Stimulated activated CD4-positive, alpha-beta T cell treated with anti-CD3 and anti-CD28 coated beads, TNF-alpha, amount 100 ng/mL, for 1 hour (primary cell): ENCODE data around the gene ARHGEF37.
"Not testable (repeated sequence)": the region's sequence is repeated elsewhere in the genome, so short reads cannot be mapped to it uniquely, and the experiment has no call there.

Source experiments
- DNase-seq, 3 donors: peaks; one replicate each; pipeline ENCODE4 v3.0.0-alpha.2; 2020; ENCODE audit warnings: low read depth in 3 of 3, low spot score in 1 of 3

The ARHGEF37 gene

DNA sequence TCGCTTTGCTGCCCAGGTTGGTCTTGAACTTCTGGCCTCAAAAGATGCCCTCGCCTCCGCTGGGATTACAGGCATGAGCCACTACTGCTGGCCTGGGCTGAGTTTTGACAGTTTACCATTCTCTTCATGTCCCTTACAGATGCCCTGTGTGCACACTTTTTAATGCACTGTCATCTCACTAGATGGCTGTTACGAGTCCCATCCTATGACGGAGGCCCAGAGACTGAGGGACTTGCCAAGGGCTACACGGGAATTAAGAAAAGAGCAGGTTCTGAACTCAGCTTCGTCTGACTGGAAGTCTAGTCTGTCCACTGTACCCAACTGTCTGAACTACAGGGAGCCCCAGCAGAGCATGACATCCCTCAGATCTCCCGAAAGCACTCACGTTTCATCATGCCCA, 63.9 kb downstream of the ARHGEF37 start:
- no peak for DNase-seq

DNA sequence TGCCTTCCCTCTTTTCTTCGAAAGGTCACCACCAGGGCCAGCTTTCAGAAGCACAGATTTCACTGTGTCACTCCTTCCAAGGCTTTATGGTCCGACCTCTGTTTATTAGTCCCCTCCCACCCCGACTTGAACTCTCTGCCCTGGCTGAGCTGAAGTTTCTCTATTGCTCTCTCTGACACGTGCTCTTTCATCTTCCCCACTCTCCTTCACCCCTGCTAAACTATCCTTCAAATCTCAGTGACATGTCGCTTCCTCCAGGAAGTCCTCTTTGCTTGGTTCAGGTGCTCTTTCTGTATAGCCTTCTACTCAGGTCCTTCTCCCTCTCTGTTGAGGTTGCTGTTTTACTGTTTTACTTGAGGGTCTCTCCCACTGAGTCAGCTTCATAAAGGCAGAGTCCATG, 64.4 kb downstream of the ARHGEF37 start:
- no peak for DNase-seq

DNA sequence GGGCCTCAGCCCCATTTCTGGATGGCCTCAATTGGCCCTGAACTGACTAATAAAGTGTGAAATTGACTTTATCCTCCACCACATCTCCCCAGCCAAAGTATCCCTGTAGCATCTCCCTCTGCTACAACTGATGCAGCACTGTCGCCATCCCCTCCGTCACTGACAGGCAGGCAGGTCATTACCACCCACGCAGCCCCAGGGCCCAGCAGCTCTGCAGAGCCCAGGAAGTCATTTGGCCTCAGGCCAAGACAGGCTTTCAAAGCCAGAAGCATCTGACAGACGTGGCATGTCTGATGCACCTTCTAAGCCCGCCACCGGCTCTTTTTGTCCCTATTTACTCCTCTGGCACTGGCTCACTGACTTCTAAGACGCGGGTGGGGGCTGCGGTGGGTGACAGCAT, 65.3 kb downstream of the ARHGEF37 start:
- DNase-seq = peak in 1 of 3 donors; percentile 22

DNA sequence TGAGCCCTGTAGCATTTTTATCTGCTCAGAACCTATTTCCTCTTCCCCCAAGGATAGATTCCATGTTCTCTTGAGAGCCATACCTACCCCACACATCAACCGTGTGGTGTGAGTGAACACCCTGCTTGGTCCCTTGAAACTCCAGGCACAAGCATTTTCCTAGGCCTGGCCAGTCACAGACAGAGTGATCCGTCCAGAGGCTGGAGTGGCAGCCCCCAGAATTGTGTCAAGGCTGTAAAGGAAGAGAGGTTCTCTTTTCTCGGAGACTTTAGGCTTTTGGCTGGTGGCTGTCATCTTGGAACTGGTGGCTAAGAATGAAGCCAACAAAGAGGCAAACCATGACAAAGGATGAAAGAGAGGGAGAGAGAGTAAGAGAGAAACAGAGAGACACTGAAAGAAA, 66.0 kb downstream of the ARHGEF37 start:
- DNase-seq = no peak

DNA sequence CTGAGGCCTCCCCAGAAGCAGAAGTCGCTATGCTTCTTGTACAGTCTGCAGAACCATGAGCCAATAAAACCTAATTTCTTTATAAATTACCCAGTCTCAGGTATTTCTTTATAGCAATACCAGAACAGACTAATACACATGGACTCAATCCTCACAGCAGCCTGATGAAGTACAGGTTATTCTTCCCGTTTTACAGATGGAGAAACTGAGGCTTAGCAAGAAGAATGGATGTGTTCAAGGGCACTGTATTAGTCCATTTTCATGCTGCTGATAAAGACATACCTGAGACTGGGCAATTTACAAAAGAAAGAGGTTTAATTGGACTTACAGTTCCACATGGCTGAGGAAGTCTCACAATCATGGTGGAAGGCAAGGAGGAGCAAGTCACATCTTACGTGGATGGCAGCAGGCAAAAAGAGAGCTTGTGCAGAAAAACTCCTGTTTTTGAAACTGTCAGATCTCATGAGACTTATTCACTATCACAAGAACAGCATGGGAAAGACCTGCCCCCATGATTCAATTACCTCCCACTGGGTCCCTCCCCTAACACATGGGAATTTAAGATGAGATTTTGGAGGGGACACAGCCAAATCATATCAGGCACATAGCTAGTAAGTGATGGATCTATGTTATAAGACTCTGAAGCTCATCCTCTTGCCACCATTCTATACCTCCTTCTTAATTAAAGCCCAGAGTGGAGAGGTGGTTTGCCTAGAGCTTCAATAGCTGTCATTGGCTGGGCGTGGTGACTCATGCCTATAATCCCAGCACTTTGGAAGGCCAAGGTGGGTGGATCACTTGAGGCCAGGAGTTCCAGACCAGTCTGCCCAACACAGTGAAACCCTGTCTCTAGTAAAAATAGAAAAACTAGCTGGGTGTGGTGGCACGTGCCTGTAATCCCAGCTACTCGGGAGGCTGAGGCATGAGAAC, 67.4 kb downstream of the ARHGEF37 start:
- DNase-seq = not testable (repeated sequence)

DNA sequence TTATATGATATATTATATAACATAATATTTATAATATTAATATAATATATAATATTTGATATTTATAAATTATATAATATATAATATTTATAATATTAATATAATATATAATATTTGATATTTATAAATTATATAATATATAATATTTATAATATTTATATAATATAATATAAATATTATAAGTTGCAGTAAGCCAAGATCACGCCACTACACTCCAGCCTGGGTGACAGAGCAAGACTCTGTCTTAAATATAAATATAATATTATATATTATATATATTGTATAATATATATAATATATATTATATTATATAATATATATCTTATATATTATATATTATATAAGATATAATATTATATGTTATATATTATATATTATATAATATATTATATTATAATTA, 68.4 kb downstream of the ARHGEF37 start:
- not testable (repeated sequence) for DNase-seq

DNA sequence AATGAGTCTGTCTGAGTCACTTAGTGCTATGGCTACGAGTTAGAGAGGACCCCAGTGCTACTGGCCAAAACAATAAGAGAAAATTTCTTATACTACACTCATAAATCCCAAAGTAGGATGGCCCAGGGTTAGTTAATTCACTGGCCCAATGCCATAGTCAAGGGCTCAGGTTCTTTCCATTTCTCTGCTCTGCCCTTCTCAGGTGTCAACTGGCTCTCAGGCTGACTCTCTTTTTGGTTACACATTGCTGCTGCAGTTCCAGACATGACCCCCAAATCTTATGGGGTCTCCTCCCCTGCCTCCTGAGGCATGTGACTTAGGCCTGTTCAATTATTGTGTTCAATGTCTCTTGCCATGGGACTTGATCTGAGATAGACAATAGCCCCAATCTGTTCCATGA, 70.4 kb downstream of the ARHGEF37 start:
- DNase-seq = no peak

DNA sequence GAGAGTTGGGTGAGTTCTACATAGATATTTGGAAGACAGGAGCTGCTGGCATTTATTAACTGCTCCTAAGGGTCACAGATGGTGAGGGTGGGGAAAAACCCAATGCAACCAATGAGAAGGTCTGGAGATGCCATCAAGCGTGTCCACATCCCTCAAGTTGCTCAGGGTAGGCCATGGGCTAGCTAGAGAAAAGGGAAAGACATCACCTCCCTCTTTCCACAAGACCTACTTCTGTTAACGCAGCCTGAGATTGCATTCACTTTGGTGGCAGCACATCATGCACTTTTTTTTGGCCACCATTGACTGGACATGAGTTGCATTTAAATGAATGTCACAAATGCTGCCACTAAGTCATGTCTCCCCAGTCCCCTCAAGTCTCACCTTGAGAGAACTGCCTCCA, 71.4 kb downstream of the ARHGEF37 start:
- DNase-seq = no peak

DNA sequence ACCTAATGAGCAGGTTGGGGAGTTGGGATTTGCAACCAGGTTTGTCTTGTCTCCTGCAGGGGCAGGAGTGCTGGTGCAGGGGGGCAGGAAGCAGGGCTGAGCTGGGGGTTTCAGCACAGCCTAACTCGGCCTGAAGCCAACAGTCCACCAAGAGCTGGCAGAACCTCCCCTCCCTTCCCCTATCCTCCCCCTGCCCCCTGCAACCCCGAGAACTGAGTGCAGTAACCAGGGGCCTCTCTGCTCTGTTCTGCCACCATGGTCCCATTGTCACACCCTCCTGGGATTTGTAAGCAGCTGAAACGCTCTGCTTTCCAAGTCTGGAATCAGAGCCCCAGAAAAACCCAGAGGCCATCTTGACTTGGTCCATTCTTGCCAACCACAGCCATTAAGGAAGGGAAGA, 72.9 kb downstream of the ARHGEF37 start:
- no peak for DNase-seq

DNA sequence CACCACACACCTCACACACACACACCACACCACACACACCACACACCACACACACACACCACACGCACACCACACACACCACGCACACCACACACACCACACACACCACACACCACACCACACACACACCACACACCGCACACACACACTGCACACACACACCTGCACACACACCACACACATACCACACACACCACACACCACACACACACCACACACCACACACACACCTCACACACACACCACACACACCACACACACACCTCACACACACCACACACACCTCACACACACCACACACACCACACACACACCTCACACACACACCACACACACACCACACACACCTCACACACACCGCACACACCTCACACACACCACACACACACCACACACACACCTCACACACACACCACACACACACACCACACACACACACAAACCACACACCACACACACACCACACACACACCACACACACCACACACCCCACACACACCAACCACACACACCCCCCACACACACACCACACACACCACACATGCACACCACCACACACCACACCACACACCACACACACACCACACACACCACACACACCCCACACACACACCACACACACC, 73.7 kb downstream of the ARHGEF37 start:
- no peak for DNase-seq

DNA sequence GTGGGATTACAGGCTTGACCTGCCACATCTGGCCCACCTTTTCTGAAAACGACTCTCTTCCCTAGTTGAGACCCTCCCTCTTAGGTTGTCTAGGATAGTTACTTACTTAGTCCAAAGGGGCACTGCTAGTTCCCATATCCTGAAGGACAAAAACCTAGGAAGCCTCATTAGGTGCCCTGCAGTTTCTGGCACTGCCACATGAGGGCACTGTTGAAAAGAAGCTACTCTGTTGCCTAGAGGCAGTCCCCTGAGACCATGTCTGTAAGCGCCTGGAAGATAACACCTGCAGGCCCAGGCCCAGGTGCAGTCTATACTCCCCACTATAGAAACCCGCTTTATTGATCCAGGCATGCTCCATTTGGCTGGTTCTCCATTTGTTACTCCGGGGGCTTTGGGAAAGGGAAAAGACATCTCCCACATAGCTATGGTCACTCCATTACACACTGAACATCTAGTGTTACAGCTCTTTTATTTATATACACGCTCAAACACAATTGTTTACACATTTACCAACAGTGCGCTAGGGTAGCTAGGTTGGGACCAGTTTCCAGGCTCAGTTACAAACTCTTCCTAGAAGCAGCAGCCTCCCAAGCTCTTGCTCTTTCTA, 75.4 kb downstream of the ARHGEF37 start:
- no peak for DNase-seq

DNA sequence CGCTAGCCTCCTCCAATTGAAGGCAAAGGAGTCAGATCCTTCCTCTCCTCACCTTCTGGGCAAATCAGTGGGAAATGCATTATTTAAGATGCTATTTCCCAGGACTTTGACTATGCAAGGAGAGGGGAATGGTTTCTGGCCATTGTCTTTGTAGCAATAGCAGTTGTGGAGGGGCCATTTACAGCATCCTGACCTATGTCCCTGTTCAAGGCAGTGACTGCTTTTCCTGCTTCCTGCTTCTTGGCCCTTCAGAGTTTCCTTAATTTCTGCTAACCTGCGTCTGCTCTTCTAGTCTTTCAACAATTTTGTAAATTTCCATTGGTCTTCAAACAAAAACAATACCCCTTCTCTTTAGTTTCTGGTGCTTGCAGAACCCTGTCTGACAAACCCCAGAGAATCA, 76.0 kb downstream of the ARHGEF37 start:
- DNase-seq = no peak

DNA sequence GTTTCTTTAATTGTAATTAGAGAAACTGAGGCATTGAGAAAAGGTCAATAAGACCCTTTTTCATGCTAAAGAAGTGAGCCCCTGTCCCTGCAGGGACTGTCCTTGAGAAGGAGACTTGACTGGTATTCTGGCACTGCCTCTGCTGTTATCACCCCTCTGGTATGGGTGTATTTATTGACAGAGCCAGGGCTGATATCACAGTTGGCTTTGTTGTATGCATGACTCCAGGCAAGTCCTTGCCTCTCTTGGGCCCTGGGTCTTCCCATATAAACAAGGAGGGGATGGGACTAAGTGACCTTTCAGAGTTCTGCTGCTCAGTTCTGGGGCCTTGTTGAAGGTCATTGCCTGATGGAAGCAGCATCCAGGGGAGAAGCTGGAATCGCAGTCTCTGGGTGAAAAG, 77.0 kb downstream of the ARHGEF37 start:
- no peak for DNase-seq

DNA sequence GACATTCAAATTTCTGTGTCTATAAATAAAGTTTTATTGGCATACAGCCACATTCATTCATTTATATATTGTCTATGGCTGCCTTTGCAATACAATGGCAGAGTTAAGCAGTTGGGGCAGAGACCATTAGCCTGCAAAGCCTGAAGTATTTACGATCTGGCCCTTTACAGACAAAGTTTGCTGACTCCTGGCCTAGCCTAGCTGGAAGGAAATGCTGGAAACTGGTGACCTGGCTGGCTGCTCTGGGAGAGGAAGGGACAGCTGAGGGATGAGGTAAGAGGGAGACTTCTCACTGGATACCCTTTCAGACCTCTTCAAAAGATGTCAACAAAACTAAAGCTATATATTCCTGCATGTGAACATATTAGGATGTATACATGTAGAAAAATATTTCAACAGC, 82.8 kb downstream of the ARHGEF37 start:
- DNase-seq = no peak

DNA sequence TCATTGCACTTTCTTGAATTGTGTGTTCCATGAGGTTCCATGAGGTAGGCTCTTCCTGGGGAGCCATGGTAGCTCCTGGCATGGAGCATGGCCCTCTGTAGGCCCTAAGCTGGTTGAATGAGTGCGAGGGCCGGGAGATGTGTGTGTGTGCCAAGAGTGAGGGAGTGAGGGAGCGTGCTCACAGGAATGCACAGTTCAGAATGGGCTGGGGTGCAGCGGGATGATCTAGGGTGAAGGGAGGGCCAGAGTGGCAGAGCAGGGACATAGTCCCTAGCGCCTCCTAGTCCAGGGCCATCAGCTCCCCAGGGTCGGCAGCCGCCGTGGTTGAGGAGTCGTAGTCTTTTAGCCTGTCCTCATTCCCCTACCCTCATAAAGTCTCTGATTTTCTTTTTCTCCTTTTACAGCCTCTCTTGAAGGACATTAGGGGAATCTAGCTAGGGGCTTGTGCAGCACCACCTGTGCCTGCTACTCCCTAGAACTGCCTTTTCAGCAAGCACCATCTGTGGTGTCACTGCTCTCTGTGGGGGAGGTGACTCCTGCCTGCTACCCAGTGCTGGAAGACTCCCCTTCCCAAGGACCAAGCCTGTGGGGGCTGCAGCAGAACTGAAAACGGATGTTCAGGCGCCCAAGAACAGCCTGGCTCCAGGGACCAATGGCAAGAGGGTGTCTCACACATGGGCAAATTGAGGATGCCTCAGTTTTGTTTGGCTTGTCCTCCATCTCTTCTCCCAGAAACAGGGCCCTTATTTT, 83.5 kb downstream of the ARHGEF37 start:
- no peak for DNase-seq

DNA sequence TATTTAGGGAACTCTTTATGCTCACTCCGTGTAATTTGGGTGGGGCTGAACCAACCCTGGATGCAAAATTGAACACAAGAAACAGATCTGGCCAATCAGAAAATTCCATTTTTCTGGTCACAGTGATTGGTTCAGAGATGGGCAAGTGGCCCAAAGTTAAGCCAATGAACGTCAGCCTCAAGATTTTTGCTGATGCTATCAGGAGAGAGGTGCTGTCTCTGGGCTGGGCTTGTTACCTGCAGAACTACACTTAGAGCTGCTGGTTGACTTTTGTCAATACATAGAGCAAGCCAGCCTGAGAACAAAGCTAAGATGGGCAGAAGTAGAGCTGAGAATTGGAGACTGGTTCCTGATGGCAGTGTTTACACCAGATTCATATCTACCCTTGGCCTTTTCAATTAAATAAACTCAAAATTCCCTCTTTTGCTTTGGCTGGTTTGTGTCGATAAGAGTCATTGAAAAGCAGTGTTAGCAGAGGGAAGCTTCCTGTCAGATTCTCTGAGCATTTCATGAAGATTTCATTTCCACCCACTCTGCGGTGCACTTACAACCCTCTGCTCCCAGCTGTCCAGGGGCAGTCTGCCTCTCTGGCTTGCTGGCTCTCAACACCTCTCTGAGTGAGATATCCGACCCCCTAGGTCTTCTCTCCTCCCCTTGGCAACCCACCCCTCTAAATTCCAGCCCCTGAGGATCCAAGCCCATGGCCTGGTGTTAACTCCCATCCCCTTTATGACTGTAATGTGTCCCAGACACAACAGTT, 84.3 kb downstream of the ARHGEF37 start:
- no peak for DNase-seq

DNA sequence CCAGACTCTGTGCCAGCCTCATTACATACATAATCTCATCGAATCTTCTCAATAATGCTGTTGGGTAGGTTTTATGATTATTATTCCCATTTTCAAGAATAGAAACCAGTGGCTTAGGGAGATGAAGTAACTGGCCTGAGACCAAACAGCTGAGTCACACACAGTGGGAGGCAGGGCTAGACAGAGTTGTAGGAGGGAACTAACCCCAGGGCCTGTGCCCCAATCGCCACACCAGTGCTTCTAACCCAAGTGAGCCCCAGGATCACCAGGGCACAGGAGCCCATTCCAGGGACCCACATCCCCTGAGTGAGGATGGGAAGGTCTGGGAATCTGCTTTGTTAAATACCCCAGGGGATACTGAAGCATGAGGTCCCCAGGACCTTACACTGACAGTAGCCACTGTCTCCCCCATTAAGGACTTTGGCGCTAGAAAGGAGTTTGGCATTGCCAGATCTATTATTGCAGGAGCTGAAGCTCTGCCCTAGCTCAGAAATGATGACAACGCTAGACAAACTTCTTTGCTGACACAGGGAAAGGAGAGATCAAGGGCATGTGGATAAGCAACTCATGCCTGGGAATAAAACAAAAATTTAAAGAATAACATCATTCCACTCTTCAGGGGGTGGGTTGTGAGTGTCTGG, 85.0 kb downstream of the ARHGEF37 start:
- no peak for DNase-seq

DNA sequence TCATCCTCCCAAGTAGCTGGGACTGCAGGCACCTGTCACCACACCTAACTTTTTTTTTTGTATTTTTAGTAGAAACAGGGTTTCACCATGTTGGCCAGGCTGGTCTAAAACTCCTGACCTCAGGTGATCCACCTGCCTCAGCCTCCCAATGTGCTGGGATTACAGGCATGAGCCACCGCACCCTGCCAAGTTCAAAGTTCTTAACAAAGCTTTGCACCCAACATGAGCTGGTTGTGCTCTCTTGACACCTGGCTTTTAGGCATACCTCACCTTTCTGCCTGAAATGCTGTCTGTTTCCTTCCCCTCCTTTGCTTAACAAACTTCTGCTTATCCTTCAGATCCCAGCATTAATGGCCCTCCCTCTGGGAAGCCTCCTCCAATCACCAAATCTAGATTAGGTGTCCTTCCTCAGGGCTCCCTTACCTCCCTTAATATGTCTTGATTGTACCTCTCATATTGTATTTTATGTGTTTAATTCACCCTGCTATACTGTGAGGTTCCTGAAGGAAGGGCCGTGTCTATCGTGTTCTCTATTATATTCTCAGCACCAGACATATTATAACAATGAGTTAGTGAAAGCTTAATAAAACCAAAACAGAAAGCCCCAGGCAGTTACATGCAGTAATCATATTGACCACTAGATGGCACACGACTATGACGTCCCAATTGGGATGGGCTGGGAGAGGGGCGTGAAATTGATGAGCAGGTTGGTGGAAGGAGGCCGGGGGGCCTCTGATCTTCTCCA, 86.0 kb downstream of the ARHGEF37 start:
- DNase-seq = no peak

DNA sequence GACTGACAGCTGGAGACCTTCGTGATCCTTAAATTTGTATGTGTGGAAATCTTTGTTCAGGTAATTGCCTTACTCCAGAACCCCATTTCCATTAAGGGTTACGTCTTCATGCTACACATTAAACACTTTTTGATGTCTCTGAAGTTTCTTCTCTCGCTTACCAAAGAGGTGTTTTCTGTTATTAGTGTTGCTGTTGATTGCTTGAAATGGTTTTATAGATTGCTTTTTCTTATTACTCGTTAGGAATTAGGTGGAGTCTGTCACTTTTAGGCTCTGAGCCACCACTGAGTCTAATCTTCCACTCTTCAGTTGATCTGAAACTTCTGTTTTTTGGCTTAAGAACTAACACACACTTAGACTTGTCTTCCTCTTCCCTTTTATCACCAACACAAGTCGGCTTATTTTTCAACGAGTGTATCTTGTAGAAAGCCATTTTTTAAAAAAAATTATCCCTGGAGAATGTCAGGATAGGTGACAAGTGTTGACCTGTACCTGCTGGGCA, 86.6 kb downstream of the ARHGEF37 start:
- no peak for DNase-seq
